PC-9 (cell line): ENCODE measurements around the gene AQR. TPM values are rescaled to one million over a fixed set of nuclear protein-coding genes. Genes with fewer than 3 reads are reported as not detected.

Experiments used
- BruUV-seq: library from RNA; stranded (reverse); fragments of 400-500 nt; replicated peaks from 2 replicates; lab custom pipeline; 2021; lab: Mats Ljungman, UMichigan
- CTCF ChIA-PET: fragments of 300-600 bp; sonication (Branson Sonifier 250); formaldehyde crosslinking; loops from one replicate; lab custom pipeline; 2022; ENCODE audit warnings: antibody characterized with exemption; lab: Charles Lee
- POLR2A ChIA-PET: fragments of 300-600 bp; sonication (Branson Sonifier 250); formaldehyde crosslinking; loops from one replicate; lab custom pipeline; 2022; ENCODE audit warnings: antibody characterized with exemption; ENCODE audit not compliant: unreplicated experiment; lab: Charles Lee
- DNase-seq, 2 experiments: peaks; one replicate each; pipeline versions ENCODE4 v3.0.0 to v3.0.0-alpha.2; 2015 to 2022; ENCODE audit warnings: mixed read lengths in 1 of 2
- H2AFZ ChIP-seq: fragments of 200-600 bp; sonication (generic); 2 replicates; pipeline ENCODE4 v1.8.1; 2017; ENCODE audit warnings: antibody characterized with exemption
- H3F3A ChIP-seq: fragments of 200-600 bp; sonication (generic); 2 replicates; pipeline ENCODE4 v1.8.1; 2017; ENCODE audit warnings: antibody characterized with exemption, mild to moderate bottlenecking, low read depth; ENCODE audit not compliant: insufficient read depth
- H3K27ac ChIP-seq: fragments of 200-600 bp; sonication (generic); 2 replicates; pipeline ENCODE4 v1.6.1; 2016; ENCODE audit warnings: mixed run types
- H3K27me3 ChIP-seq: fragments of 200-600 bp; sonication (generic); 2 replicates; pipeline ENCODE4 v1.6.1; 2016; ENCODE audit warnings: low read depth, mixed run types; ENCODE audit not compliant: insufficient read depth
- H3K36me3 ChIP-seq: fragments of 200-600 bp; sonication (generic); 2 replicates; pipeline ENCODE4 v1.6.1; 2016; ENCODE audit warnings: low read depth, mixed run types
- H3K4me1 ChIP-seq: fragments of 200-600 bp; sonication (generic); replicated peaks from 2 replicates; pipeline ENCODE4 v1.6.1; 2016; ENCODE audit warnings: mixed run types; ENCODE audit not compliant: insufficient read depth
- H3K4me2 ChIP-seq: fragments of 200-600 bp; sonication (generic); 2 replicates; pipeline ENCODE4 v1.6.1; 2017; ENCODE audit warnings: mixed run types
- H3K4me3 ChIP-seq: fragments of 200-600 bp; sonication (generic); 2 replicates; pipeline ENCODE4 v1.6.1; 2016; ENCODE audit warnings: mixed run types
- H3K79me2 ChIP-seq: fragments of 200-600 bp; sonication (generic); 2 replicates; pipeline ENCODE4 v1.6.1; 2017; ENCODE audit warnings: low read depth, mixed run types
- H3K9me2 ChIP-seq: fragments of 200-600 bp; sonication (generic); 2 replicates; pipeline ENCODE4 v1.8.1; 2017; ENCODE audit warnings: mild to moderate bottlenecking; ENCODE audit not compliant: insufficient read depth
- H3K9me3 ChIP-seq: fragments of 200-600 bp; sonication (generic); 2 replicates; pipeline ENCODE4 v1.8.1; 2016; ENCODE audit warnings: low read depth; ENCODE audit not compliant: insufficient read depth
- H4K20me1 ChIP-seq: fragments of 200-600 bp; sonication (generic); 2 replicates; pipeline ENCODE4 v1.8.1; 2017; ENCODE audit not compliant: insufficient read depth
- CTCF ChIP-seq: fragments of 200-600 bp; sonication (generic); conservative IDR thresholded peaks from 2 replicates; pipeline ENCODE4 v1.6.1; 2017; ENCODE audit warnings: mixed run types, antibody characterized with exemption, mild to moderate bottlenecking, moderate library complexity
- EZH2 ChIP-seq: fragments of 200-600 bp; sonication (generic); IDR thresholded peaks from 2 replicates; pipeline ENCODE4 v1.8.0; 2017; ENCODE audit warnings: antibody characterized with exemption, low read depth
- intact Hi-C: fragments of 100-400 bp; cut with micrococcal nuclease; formaldehyde crosslinking; loops from one replicate; pipeline ENCODE4 v1.10.0; 2022; ENCODE audit not compliant: unreplicated experiment
- total RNA-seq: library from RNA; stranded (reverse); gene quantifications from 2 replicates; pipeline ENCODE4 v1.2.3, GENCODE V29; 2021

Gene AQR
- total RNA-seq, 1 experiment from 2014 or later, result 33.6 TPM

- ChIA-PET POLR2A (interaction anchor here (0.5 kb wide), 1 partner anchor 313 kb away, joined by 10 read pairs; no protein-coding TSS in a partner anchor), CTCF (no interaction called here)
- H3K27ac ChIP-seq, result no peak overlapping the region
- H3K4me3 ChIP-seq, result no peak overlapping the region
- H3K9me2 ChIP-seq, result no peaks in the 10 kb centered on the region
- no peaks in the 10 kb centered on the region for H3K27me3 ChIP-seq
- H4K20me1 ChIP-seq, result no peaks in the 10 kb centered on the region
- no peak overlapping the region for H3K4me2 ChIP-seq
- TF ChIP-seq CTCF, result no peak
- TF ChIP-seq EZH2, result no peak
- intact Hi-C loops, result no loop called here
- H3K36me3 ChIP-seq, result no peaks in the 10 kb centered on the region
- H3F3A ChIP-seq, result no peaks in the 10 kb centered on the region
- H3K4me1 ChIP-seq, result no peaks in the 10 kb centered on the region
- no peaks in the 10 kb centered on the region for H3K9me3 ChIP-seq
- no TSS peak for BruUV-seq
- no peak overlapping the region for H2AFZ ChIP-seq
- DNase-seq, result no peak
- H3K79me2 ChIP-seq, result no peaks in the 10 kb centered on the region
These were observed 37.9 kb upstream of the AQR start for GRCh38 chr15:35007397-35007796.

GRCh38 chr15:35005933-35006332 lies 36.4 kb upstream of the AQR start:
- Histone ChIP-seq H3K4me3 (no peak overlapping the region), H3K4me1 (no peaks in the 10 kb centered on the region), H3K27ac (no peak overlapping the region), H3K9me2 (no peaks in the 10 kb centered on the region), H3K79me2 (no peaks in the 10 kb centered on the region), H2AFZ (no peak overlapping the region), H3K9me3 (no peaks in the 10 kb centered on the region), H3F3A (no peaks in the 10 kb centered on the region), H4K20me1 (no peaks in the 10 kb centered on the region), H3K36me3 (no peaks in the 10 kb centered on the region), H3K4me2 (no peak overlapping the region), H3K27me3 (no peaks in the 10 kb centered on the region)
- CTCF ChIA-PET, result interaction anchor here (0.6 kb wide), 1 partner anchor 221 kb away, joined by 3 read pairs; no protein-coding TSS in a partner anchor
- BruUV-seq, result no TSS peak
- DNase-seq, result no peak
- POLR2A ChIA-PET, result no interaction called here
- TF ChIP-seq CTCF (no peak), EZH2 (no peak)
- intact Hi-C loops, result no loop called here

GRCh38 chr15:35003928-35004327 lies 34.4 kb upstream of the AQR start:
- Histone ChIP-seq H3K4me2 (no peak overlapping the region), H2AFZ (no peak overlapping the region), H3K9me3 (no peaks in the 10 kb centered on the region), H3F3A (peaks cover 11% of the 10 kb centered on the region; the same call in 1 of the 2 replicates), H3K27ac (no peak overlapping the region), H3K4me3 (no peak overlapping the region), H3K9me2 (no peaks in the 10 kb centered on the region), H3K4me1 (0 out of 2 replicates have a peak, but pooled peaks cover 8% of the 10 kb centered on the region), H3K36me3 (no peaks in the 10 kb centered on the region), H4K20me1 (no peaks in the 10 kb centered on the region), H3K27me3 (no peaks in the 10 kb centered on the region), H3K79me2 (no peaks in the 10 kb centered on the region)
- intact Hi-C loops, result no loop called here
- DNase-seq, result no peak
- BruUV-seq, result no TSS peak
- CTCF ChIA-PET, result no interaction called here
- POLR2A ChIA-PET, result interaction anchor here (0.6 kb wide), 1 partner anchor 136 kb away, joined by 4 read pairs; no protein-coding TSS in a partner anchor
- TF ChIP-seq EZH2 (no peak), CTCF (no peak)
